ENCODE results near the gene CDC42EP3. TPM values are rescaled to one million over a fixed set of nuclear protein-coding genes. Genes with fewer than 3 reads are reported as not detected.

CDC42EP3 gene
- total RNA-seq, 1 experiment from 2014 or later, result 176 TPM

DNA sequence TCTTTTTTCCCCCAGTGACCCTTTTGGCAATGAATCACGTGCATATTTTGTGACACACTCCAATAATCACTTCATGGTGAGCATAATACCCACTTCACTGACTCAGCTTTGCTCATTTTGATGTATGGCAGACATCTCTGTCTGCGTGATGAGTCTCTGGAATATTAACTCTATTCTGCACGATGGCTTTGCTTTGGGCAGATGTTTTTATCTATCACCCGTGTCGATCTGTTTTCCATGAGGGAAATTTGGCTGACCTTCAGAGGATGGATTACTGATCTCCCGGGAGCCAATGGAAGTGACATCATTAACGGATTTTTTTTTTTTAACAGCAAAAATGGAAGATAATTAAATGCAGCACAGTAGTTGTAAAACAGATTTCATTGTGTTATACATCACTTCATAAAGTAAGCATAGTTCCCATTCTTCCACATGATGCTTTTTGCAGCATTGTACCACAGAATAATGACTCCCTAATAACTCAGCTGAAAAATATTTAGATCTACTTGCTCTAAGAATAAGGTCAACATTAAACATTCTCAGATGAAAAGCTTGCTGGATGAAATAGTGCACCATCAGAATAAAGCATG is 29.8 kb downstream of the CDC42EP3 start:
- no peaks in the 10 kb centered on the region for H3K9me3 ChIP-seq (replicated peaks)
- H3K27ac ChIP-seq, result no peak overlapping the region
- H3K36me3 ChIP-seq, result peaks cover 67% of the 10 kb centered on the region
- DNase-seq, result no peak
- H3K4me1 ChIP-seq, result no peaks in the 10 kb centered on the region
- H3K27me3 ChIP-seq, result no peaks in the 10 kb centered on the region
- no peak overlapping the region for H3K4me3 ChIP-seq

DNA sequence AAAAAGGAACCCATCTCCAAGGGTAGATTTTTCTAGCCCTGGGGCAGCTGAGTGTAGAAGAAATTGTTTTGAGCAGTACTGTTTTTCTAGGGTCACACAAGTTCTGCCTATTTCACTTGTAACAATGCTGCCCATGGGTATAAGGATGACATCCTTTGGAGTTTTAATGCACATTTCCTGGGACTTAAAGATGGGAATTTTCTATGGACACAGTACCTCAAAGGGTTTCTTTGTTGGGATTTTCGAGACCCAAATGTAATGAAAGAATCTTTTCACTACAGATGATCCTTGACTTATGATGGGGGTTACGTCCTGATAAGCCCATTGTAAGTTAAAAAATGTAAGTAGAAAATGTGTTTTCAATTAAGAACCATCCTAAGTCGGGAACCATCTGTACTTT is 31.8 kb downstream of the CDC42EP3 start:
- no peaks in the 10 kb centered on the region for H3K4me1 ChIP-seq
- H3K4me3 ChIP-seq, result no peak overlapping the region
- peaks cover 47% of the 10 kb centered on the region for H3K36me3 ChIP-seq
- no peaks in the 10 kb centered on the region for H3K27me3 ChIP-seq
- H3K9me3 ChIP-seq (replicated peaks), result no peaks in the 10 kb centered on the region
- no peak overlapping the region for H3K27ac ChIP-seq
- no peak for DNase-seq

DNA sequence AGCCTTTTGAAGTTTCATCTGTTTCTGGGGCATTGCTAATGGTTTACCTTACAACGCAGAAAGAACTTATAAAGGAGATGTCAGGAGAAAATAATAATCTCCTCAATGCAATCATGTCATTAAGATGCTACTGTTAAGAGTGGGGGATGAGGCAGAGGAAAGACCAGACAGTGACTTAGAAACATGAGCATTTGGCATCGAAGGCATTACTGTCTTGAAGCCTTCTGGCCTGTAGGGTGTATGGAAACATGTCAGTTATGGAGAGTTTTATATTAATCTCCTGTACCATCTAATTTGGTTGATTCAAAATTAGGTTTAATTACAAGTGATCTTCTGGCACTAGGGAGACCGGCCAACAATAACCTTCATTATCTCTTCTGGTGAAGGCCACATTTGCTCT is 32.5 kb downstream of the CDC42EP3 start:
- H3K4me3 ChIP-seq, result no peak overlapping the region
- DNase-seq, result no peak
- H3K4me1 ChIP-seq, result no peaks in the 10 kb centered on the region
- H3K27ac ChIP-seq, result no peak overlapping the region
- peaks cover 40% of the 10 kb centered on the region for H3K36me3 ChIP-seq
- no peaks in the 10 kb centered on the region for H3K27me3 ChIP-seq
- no peaks in the 10 kb centered on the region for H3K9me3 ChIP-seq (replicated peaks)

DNA sequence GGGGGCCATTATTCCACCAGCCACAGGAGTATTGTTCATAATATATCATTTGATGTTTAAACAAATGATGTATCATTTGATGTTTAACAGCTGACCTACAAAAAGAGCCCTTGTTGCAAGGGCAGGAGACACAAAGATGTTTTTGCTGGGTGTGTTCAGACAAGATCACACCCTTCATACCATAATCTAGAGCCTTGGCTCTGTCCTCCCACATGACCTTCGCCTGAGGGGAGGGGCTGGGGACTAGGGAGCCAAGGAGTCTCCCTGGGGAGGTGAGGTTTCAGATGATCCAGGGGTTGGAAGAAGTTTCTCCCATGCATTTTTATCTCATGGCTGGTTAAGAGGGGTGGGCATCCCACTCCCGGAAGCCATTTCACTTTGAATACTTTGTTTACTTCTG is 33.5 kb downstream of the CDC42EP3 start:
- Histone ChIP-seq H3K36me3 (peaks cover 31% of the 10 kb centered on the region), H3K27me3 (no peaks in the 10 kb centered on the region), H3K9me3 (replicated peaks) (no peaks in the 10 kb centered on the region), H3K27ac (no peak overlapping the region), H3K4me3 (no peak overlapping the region), H3K4me1 (peaks cover under 1% of the 10 kb centered on the region; the same call in 1 of the 2 replicates)
- DNase-seq, result no peak

DNA sequence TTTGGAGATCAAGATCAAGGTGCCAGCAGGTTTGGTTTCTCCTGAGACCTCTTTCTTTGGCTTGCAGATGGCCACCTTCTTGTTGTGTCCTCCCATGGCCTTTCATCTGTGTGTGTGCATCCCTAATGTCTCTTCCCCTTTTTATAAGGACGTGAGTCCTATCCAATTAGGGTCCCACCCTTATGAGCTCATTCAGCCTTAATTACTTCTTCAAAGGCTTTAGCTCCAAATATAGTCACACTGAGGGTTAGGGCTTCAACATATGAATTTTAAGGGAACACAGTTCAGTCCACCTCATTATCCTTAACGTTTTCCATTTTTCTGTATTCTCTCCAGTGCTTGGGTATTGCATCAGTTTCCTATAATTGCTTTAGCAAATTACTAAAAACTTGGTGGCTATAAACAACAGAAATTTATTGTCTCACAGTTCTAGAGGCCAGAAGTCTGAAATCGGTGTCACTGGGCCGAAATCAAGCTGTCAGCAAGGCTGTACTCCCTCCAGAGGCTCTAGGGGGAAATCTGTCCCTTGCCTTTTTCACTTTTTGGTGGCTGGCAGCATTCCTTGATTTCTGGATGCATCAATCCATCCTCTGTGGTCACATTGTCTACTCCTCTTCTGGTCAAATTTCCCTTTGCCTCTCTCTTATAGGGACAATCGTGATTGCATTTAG is 34.1 kb downstream of the CDC42EP3 start:
- Histone ChIP-seq H3K36me3 (peaks cover 24% of the 10 kb centered on the region), H3K27ac (no peak overlapping the region), H3K4me1 (peaks cover 7% of the 10 kb centered on the region), H3K4me3 (no peak overlapping the region), H3K9me3 (replicated peaks) (no peaks in the 10 kb centered on the region), H3K27me3 (no peaks in the 10 kb centered on the region)
- peak in 1 of 2 experiments; percentile 47 for DNase-seq

DNA sequence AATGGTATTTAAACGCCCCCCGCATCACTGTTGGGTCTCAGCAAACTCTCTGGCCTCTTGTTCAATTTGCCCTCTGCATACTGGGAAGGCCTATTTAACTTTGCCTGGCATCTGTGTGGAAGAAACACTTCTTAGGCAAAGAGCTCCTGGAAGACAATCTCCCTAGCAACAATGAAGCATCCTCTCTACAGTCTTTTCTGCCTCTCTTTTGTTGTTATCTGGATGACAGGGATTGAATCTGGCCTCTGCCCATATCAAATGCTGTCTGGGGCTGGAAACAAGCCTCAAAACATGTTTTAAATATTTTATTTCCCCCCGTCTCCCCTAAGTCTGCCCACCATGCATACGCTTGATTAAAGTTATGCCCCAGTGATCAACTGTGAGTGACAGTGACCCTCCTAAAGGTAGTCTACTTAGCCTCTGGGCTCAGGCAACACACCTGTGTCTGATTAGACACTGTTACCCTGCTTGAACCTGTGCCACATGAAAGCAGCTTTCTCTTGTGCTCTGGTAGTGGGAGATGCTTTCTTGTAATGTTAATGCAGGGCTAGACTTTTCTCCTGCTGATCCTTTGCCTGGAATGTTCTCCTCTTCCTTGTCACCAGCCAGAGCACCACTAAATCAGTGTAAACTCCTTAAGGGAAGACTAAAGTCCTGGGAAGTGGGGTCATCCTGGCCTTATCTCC is 34.9 kb downstream of the CDC42EP3 start:
- no peak for DNase-seq
- no peaks in the 10 kb centered on the region for H3K27me3 ChIP-seq

DNA sequence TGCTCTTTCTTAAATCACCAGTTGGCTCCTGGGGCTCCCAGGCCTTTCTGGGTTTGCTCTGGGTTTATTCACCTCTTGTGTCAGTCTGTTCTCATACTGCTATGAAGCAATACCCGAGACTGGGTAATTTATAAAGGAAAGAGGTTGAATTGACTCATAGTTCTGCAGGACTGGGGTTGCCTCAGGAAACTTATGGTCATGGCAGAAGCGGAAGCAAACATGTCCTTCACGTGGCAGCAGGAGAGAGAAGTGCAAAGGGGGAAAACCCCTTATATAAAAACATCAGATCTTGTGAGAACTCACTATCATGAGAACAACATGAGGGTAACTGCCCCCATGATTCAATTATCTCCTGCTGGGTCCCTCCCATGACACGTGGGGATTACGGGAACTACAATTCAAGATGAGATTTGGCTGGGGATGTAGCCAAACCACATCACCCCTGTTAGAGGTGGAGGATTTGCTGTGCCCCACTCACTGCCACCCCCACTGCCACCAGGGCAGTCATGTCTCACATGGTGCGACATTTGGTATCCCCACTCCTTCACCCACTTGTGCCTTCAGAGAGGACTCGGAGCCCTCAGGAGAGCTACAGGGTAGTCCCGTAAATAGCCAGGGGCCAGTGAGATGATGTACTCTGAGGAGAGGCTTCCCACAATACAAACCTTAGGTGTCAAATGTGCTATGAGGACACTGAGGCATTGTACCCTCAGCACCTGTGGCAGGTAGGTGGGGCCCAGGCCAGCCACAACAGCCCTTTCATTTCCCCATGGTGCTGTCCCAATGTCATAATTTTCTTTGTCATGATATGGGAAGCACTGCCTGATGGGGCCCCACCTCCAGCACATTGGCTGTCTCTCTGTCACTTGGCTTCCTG is 35.7 kb downstream of the CDC42EP3 start:
- Histone ChIP-seq H3K9me3 (replicated peaks) (no peaks in the 10 kb centered on the region), H3K4me1 (peaks cover 19% of the 10 kb centered on the region), H3K36me3 (peaks cover 8% of the 10 kb centered on the region), H3K27ac (no peak overlapping the region), H3K27me3 (no peaks in the 10 kb centered on the region), H3K4me3 (no peak overlapping the region)
- no peak for DNase-seq

More for the DNA sequence above, 34.9 kb downstream of the CDC42EP3 start:
- Histone ChIP-seq H3K4me1 (peaks cover 15% of the 10 kb centered on the region), H3K36me3 (peaks cover 16% of the 10 kb centered on the region), H3K9me3 (replicated peaks) (no peaks in the 10 kb centered on the region), H3K27ac (no peak overlapping the region), H3K4me3 (no peak overlapping the region)

DNA sequence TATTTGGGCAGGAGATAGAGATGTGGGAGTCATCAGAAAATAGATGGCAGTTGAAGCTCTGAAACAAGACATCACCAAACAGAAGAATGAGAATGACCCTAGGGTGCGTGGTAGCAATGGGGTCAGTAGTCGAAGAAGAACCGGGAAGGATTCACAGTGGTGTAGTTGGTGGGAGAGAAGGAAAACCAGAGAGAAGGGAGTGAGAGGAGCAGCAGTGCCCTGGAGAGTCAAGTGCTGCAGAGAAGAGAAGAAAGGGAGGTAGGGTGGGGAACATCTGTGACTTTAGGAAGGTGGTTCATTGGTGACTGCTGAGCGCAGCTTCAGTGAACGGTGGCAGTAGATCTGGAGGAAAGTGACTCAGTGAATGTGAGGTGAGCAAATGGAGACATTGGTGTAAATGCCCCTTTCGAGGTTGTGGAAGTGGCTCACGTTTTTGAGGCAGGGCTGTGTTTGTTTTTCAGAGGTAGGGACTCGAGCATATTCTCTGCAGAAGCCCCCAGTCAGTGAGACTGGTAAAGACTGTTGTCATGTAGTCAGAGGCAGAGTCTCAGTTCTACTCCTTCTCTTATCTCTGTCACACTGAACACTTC is 36.4 kb downstream of the CDC42EP3 start:
- H3K4me3 ChIP-seq, result no peak overlapping the region
- DNase-seq, result no peak
- H3K27ac ChIP-seq, result no peak overlapping the region
- H3K9me3 ChIP-seq (replicated peaks), result no peaks in the 10 kb centered on the region
- H3K4me1 ChIP-seq, result peaks cover 27% of the 10 kb centered on the region
- H3K36me3 ChIP-seq, result peaks cover 2% of the 10 kb centered on the region; the same call in 1 of the 2 replicates
- no peaks in the 10 kb centered on the region for H3K27me3 ChIP-seq

DNA sequence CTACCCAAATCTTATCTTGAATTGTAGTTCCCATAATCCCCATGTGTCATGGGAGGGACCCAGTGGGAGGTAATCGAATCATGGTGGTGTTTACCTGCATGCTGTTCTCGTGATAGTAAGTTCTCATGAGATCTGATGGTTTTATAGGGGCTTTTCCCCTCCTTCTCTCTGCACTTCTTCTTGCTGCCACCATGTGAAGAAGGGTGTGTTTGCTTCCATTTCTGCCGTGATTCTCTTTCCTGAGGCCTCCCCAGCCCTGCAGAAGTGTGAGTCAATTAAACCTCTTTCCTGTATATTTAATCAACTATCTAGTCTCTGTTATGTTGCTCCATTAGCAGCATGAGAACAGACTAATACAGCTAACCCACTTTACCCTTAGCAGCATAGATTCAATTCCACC is 37.6 kb downstream of the CDC42EP3 start:
- no peak overlapping the region for H3K27ac ChIP-seq
- H3K9me3 ChIP-seq (replicated peaks), result no peaks in the 10 kb centered on the region
- DNase-seq, result no peak
- peaks cover 38% of the 10 kb centered on the region for H3K4me1 ChIP-seq
- no peak overlapping the region for H3K4me3 ChIP-seq
- H3K27me3 ChIP-seq, result no peaks in the 10 kb centered on the region
- no peaks in the 10 kb centered on the region for H3K36me3 ChIP-seq

DNA sequence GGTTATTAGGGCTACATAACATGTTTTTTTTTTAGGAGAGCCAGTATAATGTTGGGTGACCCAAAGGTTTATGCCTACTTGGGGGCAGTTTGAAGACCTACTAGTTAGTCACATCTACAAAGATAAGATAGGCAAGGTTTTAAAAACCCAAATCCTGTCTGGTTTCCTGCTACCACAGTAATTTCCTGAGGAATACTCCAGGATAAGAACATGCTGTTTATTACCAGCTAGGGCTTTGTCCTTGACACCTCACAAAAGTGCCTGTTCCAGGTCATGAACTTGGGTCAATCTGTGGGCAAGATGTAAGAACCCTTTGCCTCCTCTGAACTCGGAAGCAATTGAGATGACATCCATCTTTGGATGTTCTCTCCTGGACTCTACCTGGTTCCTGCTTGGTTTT is 38.2 kb downstream of the CDC42EP3 start:
- DNase-seq, result no peak
- Histone ChIP-seq H3K36me3 (no peaks in the 10 kb centered on the region), H3K4me1 (peaks cover 39% of the 10 kb centered on the region), H3K27me3 (no peaks in the 10 kb centered on the region), H3K4me3 (no peak overlapping the region), H3K9me3 (replicated peaks) (no peaks in the 10 kb centered on the region), H3K27ac (no peak overlapping the region)

DNA sequence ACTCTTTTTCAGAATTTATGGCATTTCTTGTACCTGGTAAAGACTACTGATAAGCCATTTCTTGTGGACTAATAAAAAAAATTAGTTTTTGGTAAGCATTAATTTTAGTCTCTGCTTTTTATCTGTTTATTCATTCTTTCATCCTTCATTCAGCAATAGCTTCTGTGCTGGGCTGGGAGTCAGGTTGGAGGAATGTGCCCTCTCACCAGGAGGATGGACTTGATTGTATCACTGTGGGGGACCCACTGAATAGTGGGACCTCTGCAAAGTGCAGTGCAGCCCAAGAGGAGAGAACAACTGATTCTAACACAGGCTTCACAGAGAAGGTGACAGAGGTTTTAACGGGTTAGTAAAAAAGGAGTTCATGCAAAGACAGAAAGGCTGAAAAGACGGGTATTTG is 39.1 kb downstream of the CDC42EP3 start:
- no peaks in the 10 kb centered on the region for H3K27me3 ChIP-seq
- no peak for DNase-seq
- peaks cover 46% of the 10 kb centered on the region for H3K4me1 ChIP-seq
- no peak overlapping the region for H3K4me3 ChIP-seq
- peak overlapping the region; percentile 62 for H3K27ac ChIP-seq
- no peaks in the 10 kb centered on the region for H3K36me3 ChIP-seq
- H3K9me3 ChIP-seq (replicated peaks), result no peaks in the 10 kb centered on the region

DNA sequence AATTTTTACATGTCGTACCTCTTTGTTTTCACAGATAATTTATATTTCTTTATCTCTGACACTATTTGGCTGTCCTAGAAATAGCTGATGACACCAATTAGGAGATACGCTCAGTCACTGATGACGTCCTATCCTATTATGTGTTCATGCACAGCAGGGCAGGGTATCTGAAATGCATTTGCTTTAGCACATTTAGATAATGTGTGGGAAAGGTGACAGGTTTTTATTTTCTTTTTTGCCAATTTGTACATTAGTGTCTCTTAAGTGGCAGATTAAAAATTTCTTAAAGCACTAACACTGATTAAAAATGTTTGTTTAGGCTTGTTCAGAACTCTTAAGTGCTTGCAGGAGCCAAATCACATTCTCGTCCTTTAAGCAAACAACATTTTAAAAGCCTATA is 39.7 kb downstream of the CDC42EP3 start:
- peak overlapping the region; percentile 3; the same call in 1 of the 2 replicates for H3K4me3 ChIP-seq
- peak; percentile 64 to 90 for DNase-seq
- H3K4me1 ChIP-seq, result peaks cover 52% of the 10 kb centered on the region
- H3K27ac ChIP-seq, result peak overlapping the region; percentile 62
- H3K27me3 ChIP-seq, result no peaks in the 10 kb centered on the region
- H3K9me3 ChIP-seq (replicated peaks), result no peaks in the 10 kb centered on the region
- H3K36me3 ChIP-seq, result no peaks in the 10 kb centered on the region

DNA sequence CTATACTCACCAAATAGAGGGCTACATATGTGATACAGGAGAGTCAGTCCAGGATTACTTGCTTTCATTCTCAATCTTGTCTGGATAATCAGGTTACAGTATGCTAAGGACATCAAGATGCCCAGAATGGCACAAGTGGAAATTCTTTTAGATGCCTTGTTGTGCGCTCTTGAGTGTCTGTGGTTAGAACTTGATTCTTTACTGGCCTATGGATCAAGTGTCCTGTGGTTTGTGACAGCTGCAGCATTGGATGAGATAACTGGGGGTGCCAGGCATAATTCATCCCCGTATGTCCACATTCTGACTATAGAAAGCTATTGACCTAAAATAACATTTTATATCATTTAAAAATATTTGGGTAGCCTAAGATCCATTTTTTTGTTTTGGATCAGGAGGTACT is 40.1 kb downstream of the CDC42EP3 start:
- Histone ChIP-seq H3K36me3 (no peaks in the 10 kb centered on the region), H3K27me3 (no peaks in the 10 kb centered on the region), H3K4me1 (peaks cover 56% of the 10 kb centered on the region), H3K9me3 (replicated peaks) (no peaks in the 10 kb centered on the region), H3K27ac (peak overlapping the region; percentile 62), H3K4me3 (peak overlapping the region; percentile 3; the same call in 1 of the 2 replicates)
- DNase-seq, result peak; percentile 90 to 98

DNA sequence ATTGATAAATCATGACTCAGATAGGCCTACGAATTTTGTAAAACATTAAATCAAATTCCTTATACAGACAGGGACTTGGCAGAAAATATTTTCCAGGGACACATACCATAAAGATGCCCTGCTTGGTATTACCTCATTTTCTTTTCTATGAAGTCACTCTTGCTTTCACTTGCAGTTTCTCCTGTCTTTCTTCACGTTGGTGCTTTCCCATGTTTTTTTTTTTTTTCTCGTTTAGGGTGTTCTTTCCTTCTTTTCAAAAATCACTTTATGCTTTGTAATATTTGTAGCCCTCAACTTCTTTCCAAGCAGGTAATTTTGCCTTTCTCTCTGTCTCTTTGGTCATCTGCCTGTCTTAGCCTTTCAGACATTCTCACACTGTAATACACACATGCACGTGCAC is 40.7 kb downstream of the CDC42EP3 start:
- Histone ChIP-seq H3K27ac (peak overlapping the region; percentile 62), H3K4me3 (no peak overlapping the region), H3K9me3 (replicated peaks) (no peaks in the 10 kb centered on the region), H3K27me3 (no peaks in the 10 kb centered on the region), H3K4me1 (peaks cover 61% of the 10 kb centered on the region), H3K36me3 (no peaks in the 10 kb centered on the region)
- no peak for DNase-seq
